HEK293 (cell line): ENCODE data around the gene CLTB.

Source experiments
- BCL6B ChIP-seq: fragments of 450-650 bp; formaldehyde crosslinking; IDR thresholded peaks from 2 replicates; pipeline ENCODE4 v1.5.1; 2017; ENCODE audit warnings: missing biosample characterization, missing genetic modification characterization
- EGR2 ChIP-seq: fragments of 450-650 bp; formaldehyde crosslinking; IDR thresholded peaks from 2 replicates; pipeline ENCODE4 v1.5.1; 2016; ENCODE audit warnings: low read depth, missing biosample characterization, missing genetic modification characterization
- HOXC10 ChIP-seq: sonication (generic); formaldehyde crosslinking; IDR thresholded peaks from 2 replicates; pipeline ENCODE4 v1.8.1; 2023; ENCODE audit warnings: mild to moderate bottlenecking, missing genetic modification reagents
- HOXD13 ChIP-seq: sonication (generic); formaldehyde crosslinking; IDR thresholded peaks from 2 replicates; pipeline ENCODE4 v1.8.0; 2022; ENCODE audit warnings: missing genetic modification reagents, borderline replicate concordance
- IKZF3 ChIP-seq: fragments of 450-650 bp; IDR thresholded peaks from 2 replicates; pipeline ENCODE4 v1.5.0; 2018; ENCODE audit warnings: missing biosample characterization, mild to moderate bottlenecking, missing genetic modification characterization, moderate library complexity
- KLF16 ChIP-seq: fragments of 450-650 bp; formaldehyde crosslinking; IDR thresholded peaks from 2 replicates; pipeline ENCODE4 v1.5.1; 2017; ENCODE audit warnings: missing biosample characterization, missing genetic modification characterization
- PRDM4 ChIP-seq: fragments of 450-650 bp; formaldehyde crosslinking; IDR thresholded peaks from 2 replicates; pipeline ENCODE4 v1.5.1; 2017; ENCODE audit warnings: missing biosample characterization, missing genetic modification characterization
- REST ChIP-seq: fragments of 450-650 bp; formaldehyde crosslinking; IDR thresholded peaks from 2 replicates; pipeline ENCODE4 v1.5.1; 2016; ENCODE audit warnings: missing biosample characterization, missing genetic modification characterization
- SCRT2 ChIP-seq: fragments of 450-650 bp; formaldehyde crosslinking; IDR thresholded peaks from 2 replicates; pipeline ENCODE4 v1.5.1; 2016; ENCODE audit warnings: missing biosample characterization, missing genetic modification characterization
- SP3 ChIP-seq: fragments of 450-650 bp; formaldehyde crosslinking; IDR thresholded peaks from 2 replicates; pipeline ENCODE4 v1.5.1; 2016; ENCODE audit warnings: missing biosample characterization, missing genetic modification characterization
- ZBTB17 ChIP-seq: fragments of 450-650 bp; formaldehyde crosslinking; IDR thresholded peaks from 2 replicates; pipeline ENCODE4 v1.5.1; 2016; ENCODE audit warnings: missing biosample characterization, missing genetic modification characterization
- ZBTB6 ChIP-seq: fragments of 450-650 bp; formaldehyde crosslinking; IDR thresholded peaks from 2 replicates; pipeline ENCODE4 v1.5.1; 2017; ENCODE audit warnings: missing biosample characterization, missing genetic modification characterization
- ZNF114 ChIP-seq: fragments of 450-650 bp; formaldehyde crosslinking; IDR thresholded peaks from 2 replicates; pipeline ENCODE4 v1.5.0; 2017; ENCODE audit warnings: missing biosample characterization, missing genetic modification characterization
- ZNF184 ChIP-seq: fragments of 450-650 bp; IDR thresholded peaks from 2 replicates; pipeline ENCODE4 v1.5.1; 2018; ENCODE audit warnings: missing biosample characterization, mild to moderate bottlenecking, missing genetic modification characterization
- ZNF221 ChIP-seq: fragments of 450-650 bp; formaldehyde crosslinking; IDR thresholded peaks from 2 replicates; pipeline ENCODE4 v1.5.1; 2017; ENCODE audit warnings: missing biosample characterization, missing genetic modification characterization, borderline replicate concordance
- ZNF391 ChIP-seq: fragments of 450-650 bp; formaldehyde crosslinking; IDR thresholded peaks from 2 replicates; pipeline ENCODE4 v1.5.1; 2016; ENCODE audit warnings: low read depth, missing biosample characterization, missing genetic modification characterization, borderline replicate concordance
- ZNF398 ChIP-seq: fragments of 450-650 bp; formaldehyde crosslinking; IDR thresholded peaks from 2 replicates; pipeline ENCODE4 v1.5.1; 2017; ENCODE audit warnings: missing biosample characterization, missing genetic modification characterization
- ZNF530 ChIP-seq: fragments of 450-650 bp; formaldehyde crosslinking; IDR thresholded peaks from 2 replicates; pipeline ENCODE4 v1.5.1; 2016; ENCODE audit warnings: low read depth, missing biosample characterization, missing genetic modification characterization
- ZNF585B ChIP-seq: fragments of 450-650 bp; formaldehyde crosslinking; IDR thresholded peaks from 2 replicates; pipeline ENCODE4 v1.5.1; 2016; ENCODE audit warnings: missing biosample characterization, missing genetic modification characterization
- ZNF596 ChIP-seq: fragments of 450-650 bp; IDR thresholded peaks from 2 replicates; pipeline ENCODE4 v1.5.0; 2018; ENCODE audit warnings: missing biosample characterization, mild to moderate bottlenecking, missing genetic modification characterization, moderate library complexity
- ZNF600 ChIP-seq: fragments of 450-650 bp; formaldehyde crosslinking; IDR thresholded peaks from 2 replicates; pipeline ENCODE4 v1.5.1; 2016; ENCODE audit warnings: missing biosample characterization, missing genetic modification characterization
- ZNF654 ChIP-seq: fragments of 450-650 bp; formaldehyde crosslinking; IDR thresholded peaks from 2 replicates; pipeline ENCODE4 v1.5.1; 2016; ENCODE audit warnings: low read depth, missing biosample characterization, missing genetic modification characterization
- ZNF692 ChIP-seq: fragments of 450-650 bp; formaldehyde crosslinking; IDR thresholded peaks from 2 replicates; pipeline ENCODE4 v1.5.1; 2016; ENCODE audit warnings: missing biosample characterization, missing genetic modification characterization
- ZNF843 ChIP-seq: fragments of 450-650 bp; formaldehyde crosslinking; IDR thresholded peaks from 2 replicates; pipeline ENCODE4 v1.5.1; 2016; ENCODE audit warnings: missing biosample characterization, missing genetic modification characterization
- ZSCAN18 ChIP-seq: fragments of 450-650 bp; formaldehyde crosslinking; IDR thresholded peaks from 2 replicates; pipeline ENCODE4 v1.5.1; 2016; ENCODE audit warnings: missing biosample characterization, missing genetic modification characterization

CLTB gene

GRCh38 chr5:176389135-176390123 is 26.9 kb downstream of the CLTB start (continued):
- TF ChIP-seq ZNF398 (tag by site-specific recombination) (peak; percentile 91), EGR2 (no peak), ZNF600 (tag by site-specific recombination) (no peak; the same call in 1 of the 2 replicates), ZNF692 (0 out of 2 replicates have a peak, but pooled peaks have one; percentile 5), ZNF221 (no peak), KLF16 (no peak), ZBTB6 (no peak), HOXD13 (CRISPR knock-in tag) (no peak), SCRT2 (tag by site-specific recombination) (no peak), ZSCAN18 (tag by site-specific recombination) (no peak), IKZF3 (tag by site-specific recombination) (no peak), ZNF184 (tag by site-specific recombination) (no peak), ZNF843 (tag by site-specific recombination) (no peak), HOXC10 (CRISPR knock-in tag) (no peak), ZNF596 (tag by site-specific recombination) (no peak), ZNF654 (no peak), ZNF391 (tag by site-specific recombination) (no peak), SP3 (tag by site-specific recombination) (peak; percentile 2; the same call in 1 of the 2 replicates), ZBTB17 (tag by site-specific recombination) (no peak; the same call in 1 of the 2 replicates), PRDM4 (tag by site-specific recombination) (no peak), ZNF530 (tag by site-specific recombination) (no peak), REST (tag by site-specific recombination) (no peak), ZNF585B (tag by site-specific recombination) (no peak), BCL6B (tag by site-specific recombination) (no peak), ZNF114 (tag by site-specific recombination) (no peak)
